ENCODE data around the gene CBARP.

CBARP gene

GRCh38 chr19:1275976-1276627 is 38.3 kb upstream of the CBARP start:
- DNase-seq (ENCODE audit: extremely low read depth in 1 of 2, low read depth in 1 of 2), result no peak

DNA sequence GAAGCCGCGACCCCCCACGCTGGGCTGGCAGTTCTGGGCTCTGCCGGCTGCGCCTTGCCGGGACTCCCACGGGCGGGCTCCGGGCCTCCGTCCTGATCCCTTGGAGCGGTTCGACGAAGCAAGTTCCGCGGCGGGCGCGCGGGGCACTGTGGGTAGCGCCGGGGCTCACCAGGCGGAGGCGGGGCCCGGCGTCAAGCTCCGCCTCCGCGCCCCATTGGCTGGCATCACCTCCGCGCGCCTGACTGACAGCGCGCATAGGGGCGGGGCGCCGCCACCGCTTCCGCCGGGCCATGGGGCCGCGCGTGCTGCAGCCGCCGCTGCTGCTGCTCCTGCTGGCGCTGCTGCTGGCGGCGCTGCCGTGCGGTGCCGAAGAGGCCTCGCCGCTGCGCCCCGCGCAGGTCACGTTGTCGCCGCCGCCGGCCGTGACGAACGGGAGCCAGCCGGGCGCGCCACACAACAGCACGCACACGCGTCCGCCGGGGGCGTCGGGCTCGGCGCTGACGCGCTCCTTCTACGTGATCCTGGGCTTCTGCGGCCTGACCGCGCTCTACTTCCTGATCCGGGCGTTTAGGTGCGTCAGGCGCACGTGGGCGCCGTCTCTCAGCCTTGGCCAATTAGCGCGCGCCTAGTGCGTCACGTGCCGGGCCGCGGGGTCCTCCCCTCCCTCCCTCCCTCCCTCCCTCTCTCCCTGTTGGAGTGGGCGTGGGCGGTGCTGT is 37.6 kb upstream of the CBARP start, which contains the start of gene FAM174C:
FAM174C (plus strand) TSS at position 271 of the 716 bp plus-strand sequence; CDS start at position 291, 20 bp downstream.
- DNase-seq (ENCODE audit: extremely low read depth in 1 of 2, low read depth in 1 of 2), result peak; percentile 92 to 94

GRCh38 chr19:1274852-1275259 is 37.1 kb upstream of the CBARP start:
- DNase-seq (ENCODE audit: extremely low read depth in 1 of 2, low read depth in 1 of 2), result no peak

DNA sequence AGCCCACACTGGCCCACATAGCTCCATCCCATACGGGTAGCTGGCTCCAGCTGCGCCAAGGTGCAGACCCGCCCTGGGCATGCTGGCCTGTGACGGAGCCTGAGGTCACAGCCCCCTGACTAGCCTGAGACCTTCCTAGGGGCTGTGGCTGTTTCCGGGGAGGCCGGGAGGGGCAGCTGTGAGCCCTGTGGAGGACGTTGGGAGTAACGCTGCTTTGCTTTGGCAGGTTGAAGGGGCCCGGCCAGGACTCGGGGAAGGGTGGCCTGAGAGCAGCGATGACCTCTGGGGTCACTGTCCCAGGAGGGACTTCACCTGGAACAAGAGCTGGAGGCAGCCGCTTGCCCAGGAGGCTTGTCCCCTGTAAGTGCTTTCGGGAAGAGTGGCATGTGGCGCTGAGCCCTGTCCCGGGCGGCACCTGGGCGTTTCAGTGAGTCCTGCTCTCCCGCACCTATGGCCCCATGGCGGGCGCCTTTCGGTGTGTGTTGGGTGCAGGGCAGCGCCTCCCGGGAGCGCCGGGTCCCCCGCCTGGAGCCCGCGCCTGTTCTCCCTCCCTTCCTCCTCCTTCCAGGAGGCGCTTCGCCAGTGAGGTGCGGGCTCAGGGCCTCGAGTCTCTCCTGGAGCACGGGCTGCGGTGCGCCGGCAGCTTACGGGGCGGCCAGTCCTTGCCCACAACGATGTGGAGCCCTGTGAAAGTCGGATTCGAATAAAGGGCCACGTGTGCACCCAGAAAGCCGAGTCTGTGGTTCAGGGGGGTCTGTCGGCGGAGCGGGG is 36.5 kb upstream of the CBARP start:
- no peak for DNase-seq (ENCODE audit: extremely low read depth in 1 of 2, low read depth in 1 of 2)

GRCh38 chr19:1273263-1274041 is 35.6 kb upstream of the CBARP start:
- DNase-seq (ENCODE audit: extremely low read depth in 1 of 2, low read depth in 1 of 2), result no peak

DNA sequence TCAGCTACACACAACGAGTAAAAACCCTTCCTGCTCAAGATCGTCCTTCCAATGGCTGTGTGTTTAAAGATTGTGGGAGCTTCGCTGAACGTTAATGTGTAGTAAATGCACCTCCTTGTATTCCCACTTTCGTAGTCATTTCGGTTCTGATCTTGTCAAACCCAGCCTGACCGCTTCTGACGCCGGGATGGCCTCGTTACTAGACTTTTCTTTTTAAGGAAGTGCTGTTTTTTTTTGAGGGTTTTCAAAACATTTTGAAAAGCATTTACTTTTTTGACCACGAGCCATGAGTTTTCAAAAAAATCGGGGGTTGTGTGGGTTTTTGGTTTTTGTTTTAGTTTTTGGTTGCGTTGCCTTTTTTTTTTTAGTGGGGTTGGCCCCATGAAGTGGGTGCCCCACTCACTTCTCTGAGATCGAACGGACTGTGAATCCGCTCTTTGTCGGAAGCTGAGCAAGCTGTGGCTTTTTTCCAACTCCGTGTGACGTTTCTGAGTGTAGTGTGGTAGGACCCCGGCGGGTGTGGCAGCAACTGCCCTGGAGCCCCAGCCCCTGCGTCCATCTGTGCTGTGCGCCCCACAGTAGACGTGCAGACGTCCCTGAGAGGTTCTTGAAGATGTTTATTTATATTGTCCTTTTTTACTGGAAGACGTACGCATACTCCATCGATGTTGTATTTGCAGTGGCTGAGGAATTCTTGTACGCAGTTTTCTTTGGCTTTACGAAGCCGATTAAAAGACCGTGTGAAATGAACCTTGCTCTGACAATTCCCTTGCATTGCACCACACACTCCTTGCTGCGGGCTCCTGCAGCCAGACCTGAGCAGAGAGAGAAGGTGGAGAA is 34.8 kb upstream of the CBARP start:
- no peak for DNase-seq (ENCODE audit: extremely low read depth in 1 of 2, low read depth in 1 of 2)

DNA sequence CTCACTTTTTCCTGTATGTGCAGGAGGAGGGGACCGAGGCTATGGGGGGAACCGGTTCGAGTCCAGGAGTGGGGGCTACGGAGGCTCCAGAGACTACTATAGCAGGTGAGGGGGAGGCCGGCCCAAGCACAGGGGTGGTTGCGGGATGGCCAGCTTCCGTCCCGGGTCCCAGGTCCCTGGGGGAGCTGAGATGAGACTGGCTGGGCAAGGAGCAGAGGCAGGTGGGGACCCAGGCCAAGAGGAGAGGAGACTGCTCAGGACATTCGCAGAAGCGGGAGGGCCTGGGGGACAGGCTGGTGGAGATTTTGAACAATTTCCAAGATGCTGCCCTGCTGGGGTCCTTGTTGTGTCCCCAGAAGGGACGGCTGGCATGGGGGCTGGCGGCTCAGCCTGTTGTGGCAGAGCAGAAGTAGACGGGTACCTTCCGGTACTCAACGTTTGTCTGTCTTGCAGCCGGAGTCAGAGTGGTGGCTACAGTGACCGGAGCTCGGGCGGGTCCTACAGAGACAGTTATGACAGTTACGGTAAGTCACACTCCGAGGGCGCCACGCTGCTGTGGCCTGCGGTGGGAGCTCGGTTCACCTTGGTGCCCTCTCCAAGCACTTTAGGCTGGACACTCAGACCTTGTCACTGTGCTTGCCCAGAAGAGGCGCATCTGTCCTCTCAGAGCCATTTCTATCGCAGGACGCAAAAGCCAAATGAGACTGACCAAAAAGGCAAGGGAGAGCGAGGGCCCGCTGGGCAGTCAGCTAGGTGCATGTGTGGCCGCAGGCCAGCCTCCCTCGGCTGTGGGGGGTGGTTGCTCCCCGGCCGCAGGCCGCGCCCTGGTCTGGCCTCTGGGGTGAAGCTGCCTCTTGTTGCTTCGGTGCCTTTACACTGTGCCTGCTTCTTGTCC is 34.0 kb upstream of the CBARP start:
- no peak for DNase-seq (ENCODE audit: extremely low read depth in 1 of 2, low read depth in 1 of 2)

GRCh38 chr19:1270854-1271527 is 33.2 kb upstream of the CBARP start:
- DNase-seq (ENCODE audit: extremely low read depth in 1 of 2, low read depth in 1 of 2), result no peak

DNA sequence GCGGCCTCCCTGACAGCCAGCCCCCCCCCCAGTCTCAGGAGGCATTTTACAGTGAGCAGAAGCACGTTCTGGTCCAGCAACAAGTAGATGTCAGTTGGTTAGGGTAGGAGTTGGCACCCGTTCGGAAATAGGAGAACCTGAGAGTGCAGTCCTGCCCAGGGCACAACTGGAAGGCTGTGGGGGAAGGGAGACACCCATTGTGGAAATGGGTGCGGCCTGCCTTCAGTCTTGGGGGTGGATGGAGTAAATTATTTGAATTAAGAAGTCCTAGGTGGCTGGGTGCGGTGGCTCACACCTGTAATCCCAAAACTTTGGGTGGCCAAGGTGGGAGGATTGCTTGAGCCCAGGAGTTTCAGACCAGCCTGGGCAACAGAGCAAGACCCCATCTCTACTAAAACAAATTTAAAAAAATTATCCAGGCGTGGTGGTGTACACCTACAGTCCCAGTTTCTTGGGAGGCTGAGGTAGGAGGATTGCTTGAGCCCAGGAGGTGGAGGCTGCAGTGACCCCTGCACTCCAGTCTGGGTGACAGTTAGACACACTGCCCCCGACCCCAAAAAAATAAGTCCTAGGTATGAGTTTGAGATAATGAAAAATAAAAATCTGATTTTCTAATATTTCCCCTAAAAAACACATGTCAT is 32.5 kb upstream of the CBARP start:
- DNase-seq (ENCODE audit: extremely low read depth in 1 of 2, low read depth in 1 of 2), result no peak

DNA sequence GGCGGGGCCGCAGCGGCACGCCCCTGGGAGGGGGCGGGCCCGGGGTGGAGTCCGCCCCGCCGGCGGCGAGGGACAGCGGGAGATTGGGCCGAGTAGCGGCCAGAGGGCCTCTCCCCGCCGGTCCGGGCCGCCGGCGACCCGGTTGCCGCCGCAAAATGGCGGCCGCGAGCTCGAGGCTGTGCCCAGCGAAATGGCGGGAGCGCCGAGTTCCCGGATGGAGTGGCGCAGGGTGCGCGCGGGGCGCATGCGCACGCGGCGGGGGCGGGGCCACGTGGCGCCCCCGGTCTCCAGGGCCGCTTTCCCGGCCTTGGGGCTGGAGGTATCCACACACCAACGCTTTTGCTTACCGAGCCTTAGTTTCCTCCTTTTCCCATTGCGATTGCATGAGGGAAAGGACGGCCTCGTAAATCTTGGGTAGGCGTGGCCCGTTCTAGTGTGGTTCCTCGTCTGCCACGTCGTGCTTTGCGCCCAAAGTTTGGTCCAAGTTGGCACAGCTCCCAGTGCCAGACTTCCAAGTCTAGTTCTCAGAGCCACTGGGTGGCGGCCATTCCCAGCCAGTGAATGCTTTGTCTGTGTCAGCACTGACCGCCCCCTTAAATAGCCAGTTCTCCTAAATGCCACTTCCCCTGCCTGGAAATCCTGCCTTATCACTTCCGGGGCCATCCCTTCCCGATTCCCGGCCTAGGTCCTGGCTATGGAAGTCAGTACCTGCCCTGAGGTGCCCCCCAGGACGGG is 31.8 kb upstream of the CBARP start:
- DNase-seq (ENCODE audit: extremely low read depth in 1 of 2, low read depth in 1 of 2), result peak; percentile 70 to 77

DNA sequence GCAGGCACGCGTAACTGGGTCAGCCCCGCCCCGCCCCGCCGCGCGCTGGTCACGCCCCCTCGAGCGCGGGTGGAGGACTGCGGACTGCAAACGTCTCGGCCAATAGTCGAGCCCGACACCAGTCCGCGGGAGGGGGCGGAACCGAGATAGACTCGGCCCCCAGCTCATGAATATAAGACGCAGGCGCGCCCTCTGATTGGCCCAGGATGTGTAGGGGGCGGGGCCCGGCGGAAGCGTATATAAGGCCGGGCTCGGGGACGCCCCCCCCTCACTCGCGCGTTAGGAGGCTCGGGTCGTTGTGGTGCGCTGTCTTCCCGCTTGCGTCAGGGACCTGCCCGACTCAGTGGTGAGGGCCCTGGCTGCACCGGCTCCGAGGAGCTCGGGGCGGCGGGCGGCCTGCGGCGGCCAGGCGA is 31.3 kb upstream of the CBARP start, which contains the start of gene CIRBP:
CIRBP (plus strand) TSS at position 268 of the 413 bp plus-strand sequence. CDS start 1,602 bp downstream, outside the sequence.
- DNase-seq (ENCODE audit: extremely low read depth in 1 of 2, low read depth in 1 of 2), result peak; percentile 98 to 100

DNA sequence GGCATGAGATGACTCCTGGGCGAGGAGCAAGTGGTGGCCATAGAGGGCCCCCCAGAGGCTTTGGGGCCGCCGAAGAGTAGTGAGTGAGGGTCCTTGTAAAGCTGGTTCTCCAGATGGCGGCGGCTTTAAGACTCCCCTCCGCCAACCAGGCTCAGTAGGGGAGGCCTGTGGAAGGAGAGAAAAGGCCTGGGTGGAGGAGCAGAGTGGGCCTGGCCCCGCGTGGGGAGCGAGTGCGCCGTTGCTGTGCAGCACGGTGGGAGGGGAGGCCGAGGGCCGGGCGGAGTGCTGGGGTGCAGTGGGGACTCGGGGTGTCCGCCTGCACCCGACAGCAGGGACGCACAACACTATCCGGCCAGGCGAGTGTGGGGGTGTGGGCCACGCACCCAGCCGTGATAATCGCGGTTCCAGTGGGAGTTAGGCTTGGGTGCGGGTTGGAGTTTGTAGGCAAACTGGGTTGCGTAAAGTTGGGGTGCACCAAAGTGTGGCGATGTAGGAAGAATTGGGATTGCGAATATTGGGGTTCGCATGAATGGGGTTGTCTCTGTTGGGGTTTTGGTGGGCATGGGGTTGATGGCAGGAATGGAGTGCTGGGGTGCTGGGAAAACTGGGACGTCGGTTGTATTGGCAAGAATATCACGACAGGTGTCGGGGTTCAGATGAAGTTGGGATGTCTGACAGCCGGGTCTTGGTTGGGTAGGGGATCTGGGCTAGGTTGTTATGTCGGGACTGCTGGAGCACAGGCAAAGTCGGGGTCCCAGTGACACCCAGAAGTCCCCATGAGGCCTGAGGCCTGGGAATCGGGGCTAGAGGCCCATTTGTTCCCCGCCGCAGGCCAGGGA is 30.6 kb upstream of the CBARP start:
- DNase-seq (ENCODE audit: extremely low read depth in 1 of 2, low read depth in 1 of 2), result no peak

DNA sequence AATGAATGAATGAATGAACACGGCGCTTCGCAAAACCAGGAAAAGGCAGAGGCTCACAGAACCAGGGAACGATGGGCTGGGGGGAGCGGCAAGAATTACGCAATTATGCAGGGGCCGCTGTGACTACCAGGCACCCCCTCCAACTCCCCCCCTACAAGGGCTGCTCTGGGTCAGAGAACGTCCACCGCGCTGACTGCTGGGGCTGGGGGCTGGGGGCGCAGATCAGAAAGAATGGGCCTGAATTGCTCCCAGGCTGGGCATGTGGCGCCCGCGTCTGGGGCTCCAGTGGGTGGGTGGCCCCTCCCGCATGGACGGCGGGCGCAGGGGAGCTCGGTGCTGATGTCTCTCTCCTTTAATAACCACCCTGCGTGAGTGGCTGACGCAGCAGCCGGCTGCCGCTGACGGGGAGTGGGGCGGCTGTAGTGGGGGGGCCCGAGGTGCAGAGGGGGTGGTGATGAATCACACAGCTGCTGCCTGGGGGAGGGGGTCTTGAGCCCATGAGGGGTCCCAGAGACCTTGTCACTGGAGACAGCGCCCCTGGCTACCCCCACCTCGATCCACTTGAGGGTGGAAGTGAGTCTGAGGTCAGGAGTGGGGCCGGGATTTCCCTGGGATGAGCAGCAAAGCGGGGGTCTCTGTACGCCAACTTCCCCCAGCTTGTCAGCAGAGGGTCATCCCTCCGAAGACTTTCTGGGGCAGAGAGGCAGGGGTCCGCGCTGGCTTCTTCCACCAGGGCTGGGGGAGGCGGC is 29.8 kb upstream of the CBARP start:
- no peak for DNase-seq (ENCODE audit: extremely low read depth in 1 of 2, low read depth in 1 of 2)

DNA sequence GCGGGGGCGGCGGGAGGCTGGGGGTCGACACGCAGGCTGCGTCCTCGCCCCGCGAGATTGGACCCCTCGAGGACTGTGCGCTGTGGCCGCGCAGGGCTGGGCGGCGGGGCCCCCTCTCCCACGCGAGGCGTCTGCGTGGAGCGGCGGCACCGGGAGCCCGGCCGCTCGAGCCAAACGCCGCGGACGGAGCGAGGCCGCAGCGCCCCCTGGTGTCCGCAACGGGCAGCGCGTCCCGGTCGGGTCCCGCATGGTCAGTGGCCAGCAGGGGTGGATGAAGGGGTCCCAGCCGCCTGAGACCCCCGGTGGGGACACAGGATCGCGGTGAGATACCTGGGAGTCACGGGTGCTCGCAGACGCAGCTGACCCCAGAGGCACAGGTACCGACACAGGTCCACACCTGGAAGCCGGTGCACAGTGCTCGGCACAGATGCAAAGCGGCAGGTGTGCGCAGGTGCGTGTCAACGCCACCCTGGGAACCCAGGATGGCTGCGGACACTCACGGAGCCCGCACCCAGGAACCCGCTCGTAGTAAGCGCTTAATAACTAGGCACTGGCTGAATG is 29.2 kb upstream of the CBARP start:
- no peak for DNase-seq (ENCODE audit: extremely low read depth in 1 of 2, low read depth in 1 of 2)
